Stimulated activated CD4-positive, alpha-beta T cell treated with anti-CD3 and anti-CD28 coated beads, TNF-alpha, amount 100 ng/mL, for 48 hours (primary cell): ENCODE data around the gene TRIM74.
A peak's percentile ranks its signal among the peaks of the same experiment; 100 is the strongest.
"Not testable (repeated sequence)": the region's sequence is repeated elsewhere in the genome, so short reads cannot be mapped to it uniquely, and the experiment has no call there.

Source experiments
- DNase-seq, 3 donors: peaks; one replicate each; pipeline ENCODE4 v3.0.0-alpha.2; 2020; ENCODE audit warnings: low read depth in 3 of 3

TRIM74 gene

GRCh38 chr7:72954563-72955198 is 14.6 kb downstream of the TRIM74 start:
- DNase-seq: not testable (repeated sequence)

- not testable (repeated sequence) for DNase-seq
Observed at GRCh38 chr7:72953901-72954562, 15.2 kb downstream of the TRIM74 start.

- not testable (repeated sequence) for DNase-seq
Observed at GRCh38 chr7:72950432-72950831, 18.8 kb downstream of the TRIM74 start.

- not testable (repeated sequence) for DNase-seq
Observed at GRCh38 chr7:72949686-72950085, 19.6 kb downstream of the TRIM74 start.

GRCh38 chr7:72949276-72949675 is 20.0 kb downstream of the TRIM74 start:
- DNase-seq: not testable (repeated sequence)

- DNase-seq: not testable (repeated sequence)
Observed at GRCh38 chr7:72948714-72949113, 20.6 kb downstream of the TRIM74 start.

- not testable (repeated sequence) for DNase-seq
Observed at GRCh38 chr7:72946130-72946745, 23.0 kb downstream of the TRIM74 start.

- not testable (repeated sequence) for DNase-seq
Observed at GRCh38 chr7:72945597-72945996, 23.7 kb downstream of the TRIM74 start.

- not testable (repeated sequence) for DNase-seq
Observed at GRCh38 chr7:72944937-72945336, 24.3 kb downstream of the TRIM74 start.

- not testable (repeated sequence) for DNase-seq
Observed at GRCh38 chr7:72942956-72943355, 26.3 kb downstream of the TRIM74 start.

GRCh38 chr7:72942022-72942705 is 27.1 kb downstream of the TRIM74 start:
- DNase-seq: not testable (repeated sequence)

- not testable (repeated sequence) for DNase-seq
Observed at GRCh38 chr7:72928216-72928615, 41.0 kb downstream of the TRIM74 start.

- DNase-seq: not testable (repeated sequence)
Observed at GRCh38 chr7:72927791-72928190, 41.5 kb downstream of the TRIM74 start.

- DNase-seq: no peak
Observed at GRCh38 chr7:72925546-72926120, 43.6 kb downstream of the TRIM74 start.

GRCh38 chr7:72924733-72925545 is 44.3 kb downstream of the TRIM74 start, which contains the start of gene POM121:
Gene POM121 (plus strand): TSS chr7:72925095. CDS start chr7:72925122, 27 bp downstream.
- DNase-seq: peak; percentile 62 to 75 (median 67)

- no peak for DNase-seq
Observed at GRCh38 chr7:72924386-72924732, 44.9 kb downstream of the TRIM74 start.

- no peak for DNase-seq
Observed at GRCh38 chr7:72919256-72919775, 50.0 kb downstream of the TRIM74 start.

- peak; percentile 18 to 46 (median 39) for DNase-seq
Observed at GRCh38 chr7:72914756-72915525, 54.3 kb downstream of the TRIM74 start.

GRCh38 chr7:72913750-72914149 is 55.5 kb downstream of the TRIM74 start:
- peak in 2 of 3 donors; percentile 5 to 7 for DNase-seq

- not testable (repeated sequence) for DNase-seq
Observed at GRCh38 chr7:72911395-72911794, 57.9 kb downstream of the TRIM74 start.
